ENCODE results near the gene MRGPRF. TPM values are rescaled to one million over a fixed set of nuclear protein-coding genes. Genes with fewer than 3 reads are reported as not detected.

Gene MRGPRF
- total RNA-seq, 1 experiment from 2014 or later = 0.76 TPM

DNA sequence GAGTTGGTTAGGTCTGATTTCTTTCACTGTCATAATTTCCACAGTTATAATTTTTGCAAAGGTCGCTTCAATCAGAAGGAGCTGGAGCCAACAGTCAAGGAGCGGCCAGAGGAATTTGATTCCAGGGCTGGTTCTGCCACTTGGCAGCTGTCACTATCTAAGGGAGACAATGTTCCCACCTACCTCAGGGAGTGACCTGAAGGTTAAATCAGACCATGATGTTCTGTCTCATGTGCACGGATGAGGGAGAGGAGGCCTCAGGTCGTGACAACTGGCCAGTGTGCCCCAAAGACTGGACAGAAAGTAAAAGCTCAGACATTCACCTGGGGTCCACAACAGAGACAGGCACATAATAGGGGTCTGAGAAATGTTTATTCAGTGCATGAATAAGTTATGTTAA is 39.8 kb downstream of the MRGPRF start:
- ChIA-PET RAD21 (ENCODE audit: low non-redundant PET in 1 of 2, low total read pairs in 2 of 2, uncharacterized antibody in 2 of 2, unreplicated experiment in 2 of 2) (no interaction called here), POLR2A (no interaction called here), CTCF (no interaction called here)
- Histone ChIP-seq H3K4me2 (ENCODE audit: low read length) (no peak overlapping the region), H3K36me3 (ENCODE audit: control insufficient read depth in 1 of 2, insufficient read depth in 2 of 2, low read length in 2 of 2) (no peaks in the 10 kb centered on the region), H4K20me1 (ENCODE audit: insufficient read depth) (no peaks in the 10 kb centered on the region), H3K9me3 (ENCODE audit: control insufficient read depth in 1 of 2, insufficient read depth in 1 of 2, low read depth in 1 of 2, low read length in 2 of 2) (no peaks in the 10 kb centered on the region), H3K27me3 (ENCODE audit: insufficient read depth, low read length) (no peaks in the 10 kb centered on the region), H3K4me3 (replicated peaks in 1 of 2; ENCODE audit: low read depth in 1 of 2, low read length in 2 of 2) (no peak overlapping the region), H2AFZ (ENCODE audit: low read depth, low read length, poor library complexity, severe bottlenecking) (no peak overlapping the region), H3K9me2 (ENCODE audit: insufficient read depth) (no peaks in the 10 kb centered on the region), H3K79me2 (ENCODE audit: insufficient read depth, low read length) (no peaks in the 10 kb centered on the region), H3K27ac (ENCODE audit: low read depth, low read length) (no peak overlapping the region), H3K9ac (ENCODE audit: low read length) (no peak overlapping the region), H3K4me1 (ENCODE audit: control insufficient read depth in 1 of 2, insufficient read depth in 2 of 2, low read length in 2 of 2) (peaks cover 0 to 5% of the 10 kb centered on the region in 2 experiments; a peak in 1 of 4 replicates)
- TF ChIP-seq CBX3 (IDR thresholded peaks at IDR 0.05; ENCODE audit: low read depth) (no peak), EZH2 (IDR thresholded peaks at IDR 0.05) (no peak), SIN3A (IDR thresholded peaks at IDR 0.05; ENCODE audit: low read depth) (no peak)
- intact Hi-C loops (cut with micrococcal nuclease) = no loop called here
- no peak for ATAC-seq
- no TSS peak for BruUV-seq (replicated peaks)
- DNase-seq (ENCODE audit: low read depth, low spot score) = no peak

DNA sequence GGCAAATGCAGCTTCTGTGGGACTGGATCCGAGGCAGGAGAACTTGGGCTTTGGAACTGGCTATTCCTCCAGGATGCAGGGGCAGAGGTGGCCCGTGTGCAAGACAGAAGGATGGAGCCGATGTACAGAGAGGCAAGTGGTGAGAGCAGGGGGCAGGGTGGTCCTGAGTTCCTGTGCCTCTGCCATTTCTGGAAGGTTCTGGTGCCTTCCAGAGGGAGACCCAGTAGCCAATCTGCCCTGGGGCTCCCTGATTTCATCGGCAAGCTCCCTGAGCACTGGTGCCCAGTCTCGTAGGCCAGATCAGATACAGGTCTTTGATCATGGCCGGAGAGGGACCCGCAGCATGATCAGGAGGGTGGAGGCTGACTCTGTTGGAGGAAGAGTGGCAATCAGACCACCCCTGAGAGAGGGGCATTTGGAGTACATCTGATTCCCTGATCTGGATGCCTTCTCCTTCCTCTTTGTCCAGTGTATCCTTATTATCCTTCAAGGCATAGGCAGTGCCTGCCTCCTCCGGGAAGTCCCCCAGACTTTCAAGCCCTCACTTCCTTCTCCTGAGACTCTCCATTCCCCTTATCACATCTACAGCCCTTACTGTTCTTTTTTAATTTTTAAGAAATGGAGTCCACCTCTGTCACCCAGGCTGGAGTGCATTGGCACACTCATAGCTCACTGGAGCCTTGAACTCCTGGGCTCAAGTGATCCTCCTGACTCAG is 42.0 kb downstream of the MRGPRF start:
- H3K27ac ChIP-seq (ENCODE audit: low read depth, low read length) = no peak overlapping the region
- H3K79me2 ChIP-seq (ENCODE audit: insufficient read depth, low read length) = no peaks in the 10 kb centered on the region
- H3K4me1 ChIP-seq (ENCODE audit: control insufficient read depth in 1 of 2, insufficient read depth in 2 of 2, low read length in 2 of 2) = peaks cover 0 to 5% of the 10 kb centered on the region in 2 experiments; a peak in 1 of 4 replicates
- no peaks in the 10 kb centered on the region for H3K9me2 ChIP-seq (ENCODE audit: insufficient read depth)
- H3K4me2 ChIP-seq (ENCODE audit: low read length) = no peak overlapping the region
- DNase-seq (ENCODE audit: low read depth, low spot score) = no peak
- no TSS peak for BruUV-seq (replicated peaks)
- H3K9me3 ChIP-seq (ENCODE audit: control insufficient read depth in 1 of 2, insufficient read depth in 1 of 2, low read depth in 1 of 2, low read length in 2 of 2) = no peaks in the 10 kb centered on the region
- ChIA-PET POLR2A (no interaction called here), RAD21 (ENCODE audit: low non-redundant PET in 1 of 2, low total read pairs in 2 of 2, uncharacterized antibody in 2 of 2, unreplicated experiment in 2 of 2) (no interaction called here), CTCF (interaction anchor here (0.6 kb wide), 1 partner anchor 27 kb away, joined by 5 read pairs; no protein-coding TSS in a partner anchor)
- ATAC-seq = no peak
- no peak overlapping the region for H3K4me3 ChIP-seq (replicated peaks in 1 of 2; ENCODE audit: low read depth in 1 of 2, low read length in 2 of 2)
- intact Hi-C loops (cut with micrococcal nuclease) = no loop called here
- no peaks in the 10 kb centered on the region for H3K27me3 ChIP-seq (ENCODE audit: insufficient read depth, low read length)
- no peak overlapping the region for H3K9ac ChIP-seq (ENCODE audit: low read length)
- H2AFZ ChIP-seq (ENCODE audit: low read depth, low read length, poor library complexity, severe bottlenecking) = no peak overlapping the region
- H3K36me3 ChIP-seq (ENCODE audit: control insufficient read depth in 1 of 2, insufficient read depth in 2 of 2, low read length in 2 of 2) = no peaks in the 10 kb centered on the region
- H4K20me1 ChIP-seq (ENCODE audit: insufficient read depth) = no peaks in the 10 kb centered on the region
- no peak for TF ChIP-seq SRF (IDR thresholded peaks at IDR 0.05; ENCODE audit: low read depth)
- TF ChIP-seq CBX3 (IDR thresholded peaks at IDR 0.05; ENCODE audit: low read depth) = no peak
- TF ChIP-seq, protein P1, sequence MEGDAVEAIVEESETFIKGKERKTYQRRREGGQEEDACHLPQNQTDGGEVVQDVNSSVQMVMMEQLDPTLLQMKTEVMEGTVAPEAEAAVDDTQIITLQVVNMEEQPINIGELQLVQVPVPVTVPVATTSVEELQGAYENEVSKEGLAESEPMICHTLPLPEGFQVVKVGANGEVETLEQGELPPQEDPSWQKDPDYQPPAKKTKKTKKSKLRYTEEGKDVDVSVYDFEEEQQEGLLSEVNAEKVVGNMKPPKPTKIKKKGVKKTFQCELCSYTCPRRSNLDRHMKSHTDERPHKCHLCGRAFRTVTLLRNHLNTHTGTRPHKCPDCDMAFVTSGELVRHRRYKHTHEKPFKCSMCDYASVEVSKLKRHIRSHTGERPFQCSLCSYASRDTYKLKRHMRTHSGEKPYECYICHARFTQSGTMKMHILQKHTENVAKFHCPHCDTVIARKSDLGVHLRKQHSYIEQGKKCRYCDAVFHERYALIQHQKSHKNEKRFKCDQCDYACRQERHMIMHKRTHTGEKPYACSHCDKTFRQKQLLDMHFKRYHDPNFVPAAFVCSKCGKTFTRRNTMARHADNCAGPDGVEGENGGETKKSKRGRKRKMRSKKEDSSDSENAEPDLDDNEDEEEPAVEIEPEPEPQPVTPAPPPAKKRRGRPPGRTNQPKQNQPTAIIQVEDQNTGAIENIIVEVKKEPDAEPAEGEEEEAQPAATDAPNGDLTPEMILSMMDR (IDR thresholded peaks at IDR 0.05 in 2 of 3, conservative IDR thresholded peaks at IDR 0.05 in 1 of 3; ENCODE audit: borderline replicate concordance in 1 of 3, insufficient read depth in 1 of 3, low read depth in 2 of 3, low read length in 2 of 3) = no peak
- TF ChIP-seq, protein P2, sequence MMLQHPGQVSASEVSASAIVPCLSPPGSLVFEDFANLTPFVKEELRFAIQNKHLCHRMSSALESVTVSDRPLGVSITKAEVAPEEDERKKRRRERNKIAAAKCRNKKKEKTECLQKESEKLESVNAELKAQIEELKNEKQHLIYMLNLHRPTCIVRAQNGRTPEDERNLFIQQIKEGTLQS (IDR thresholded peaks at IDR 0.05) = no peak
- TF ChIP-seq, protein P3, sequence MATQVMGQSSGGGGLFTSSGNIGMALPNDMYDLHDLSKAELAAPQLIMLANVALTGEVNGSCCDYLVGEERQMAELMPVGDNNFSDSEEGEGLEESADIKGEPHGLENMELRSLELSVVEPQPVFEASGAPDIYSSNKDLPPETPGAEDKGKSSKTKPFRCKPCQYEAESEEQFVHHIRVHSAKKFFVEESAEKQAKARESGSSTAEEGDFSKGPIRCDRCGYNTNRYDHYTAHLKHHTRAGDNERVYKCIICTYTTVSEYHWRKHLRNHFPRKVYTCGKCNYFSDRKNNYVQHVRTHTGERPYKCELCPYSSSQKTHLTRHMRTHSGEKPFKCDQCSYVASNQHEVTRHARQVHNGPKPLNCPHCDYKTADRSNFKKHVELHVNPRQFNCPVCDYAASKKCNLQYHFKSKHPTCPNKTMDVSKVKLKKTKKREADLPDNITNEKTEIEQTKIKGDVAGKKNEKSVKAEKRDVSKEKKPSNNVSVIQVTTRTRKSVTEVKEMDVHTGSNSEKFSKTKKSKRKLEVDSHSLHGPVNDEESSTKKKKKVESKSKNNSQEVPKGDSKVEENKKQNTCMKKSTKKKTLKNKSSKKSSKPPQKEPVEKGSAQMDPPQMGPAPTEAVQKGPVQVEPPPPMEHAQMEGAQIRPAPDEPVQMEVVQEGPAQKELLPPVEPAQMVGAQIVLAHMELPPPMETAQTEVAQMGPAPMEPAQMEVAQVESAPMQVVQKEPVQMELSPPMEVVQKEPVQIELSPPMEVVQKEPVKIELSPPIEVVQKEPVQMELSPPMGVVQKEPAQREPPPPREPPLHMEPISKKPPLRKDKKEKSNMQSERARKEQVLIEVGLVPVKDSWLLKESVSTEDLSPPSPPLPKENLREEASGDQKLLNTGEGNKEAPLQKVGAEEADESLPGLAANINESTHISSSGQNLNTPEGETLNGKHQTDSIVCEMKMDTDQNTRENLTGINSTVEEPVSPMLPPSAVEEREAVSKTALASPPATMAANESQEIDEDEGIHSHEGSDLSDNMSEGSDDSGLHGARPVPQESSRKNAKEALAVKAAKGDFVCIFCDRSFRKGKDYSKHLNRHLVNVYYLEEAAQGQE (IDR thresholded peaks at IDR 0.05; ENCODE audit: low read depth) = no peak
- no peak for TF ChIP-seq JUND (IDR thresholded peaks at IDR 0.05)
- TF ChIP-seq, protein P4, sequence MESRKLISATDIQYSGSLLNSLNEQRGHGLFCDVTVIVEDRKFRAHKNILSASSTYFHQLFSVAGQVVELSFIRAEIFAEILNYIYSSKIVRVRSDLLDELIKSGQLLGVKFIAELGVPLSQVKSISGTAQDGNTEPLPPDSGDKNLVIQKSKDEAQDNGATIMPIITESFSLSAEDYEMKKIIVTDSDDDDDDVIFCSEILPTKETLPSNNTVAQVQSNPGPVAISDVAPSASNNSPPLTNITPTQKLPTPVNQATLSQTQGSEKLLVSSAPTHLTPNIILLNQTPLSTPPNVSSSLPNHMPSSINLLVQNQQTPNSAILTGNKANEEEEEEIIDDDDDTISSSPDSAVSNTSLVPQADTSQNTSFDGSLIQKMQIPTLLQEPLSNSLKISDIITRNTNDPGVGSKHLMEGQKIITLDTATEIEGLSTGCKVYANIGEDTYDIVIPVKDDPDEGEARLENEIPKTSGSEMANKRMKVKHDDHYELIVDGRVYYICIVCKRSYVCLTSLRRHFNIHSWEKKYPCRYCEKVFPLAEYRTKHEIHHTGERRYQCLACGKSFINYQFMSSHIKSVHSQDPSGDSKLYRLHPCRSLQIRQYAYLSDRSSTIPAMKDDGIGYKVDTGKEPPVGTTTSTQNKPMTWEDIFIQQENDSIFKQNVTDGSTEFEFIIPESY (IDR thresholded peaks at IDR 0.05; ENCODE audit: extremely low read depth, insufficient replicate concordance, low read length) = no peak
- TF ChIP-seq POLR2AphosphoS5 (IDR thresholded peaks at IDR 0.05; ENCODE audit: low read depth, low read length) = no peak
- no peak for TF ChIP-seq ZNF274 (IDR thresholded peaks at IDR 0.05; ENCODE audit: low read depth, low read length)
- no peak for TF ChIP-seq ZFX (IDR thresholded peaks at IDR 0.05)
